OCI-LY1 (cell line): ENCODE results near the gene LNPK.

Source experiments
- CTCF ChIP-seq: fragments of 200-600 bp; sonication (generic), shearing (Covaris generic); IDR thresholded peaks from 2 replicates; pipeline ENCODE4 v1.5.1; 2017; ENCODE audit warnings: mild to moderate bottlenecking, antibody characterized with exemption, low read length, moderate library complexity, mixed read lengths
- EZH2 ChIP-seq: fragments of 200-600 bp; sonication (generic), shearing (Covaris generic); IDR thresholded peaks from 2 replicates; pipeline ENCODE4 v1.8.0; 2017; ENCODE audit warnings: borderline replicate concordance, mixed run types, mild to moderate bottlenecking, antibody characterized with exemption, low read length, moderate library complexity, mixed read lengths

GRCh38 chr2:175957845-175958244, 44.2 kb downstream of the LNPK start:
- TF ChIP-seq CTCF (no peak), EZH2 (no peak)
